ENCODE results near the gene SIVA1. TPM values are rescaled to one million over a fixed set of nuclear protein-coding genes. Genes with fewer than 3 reads are reported as not detected.

SIVA1 gene
- total RNA-seq, 1 donor, result 67.8 TPM

DNA sequence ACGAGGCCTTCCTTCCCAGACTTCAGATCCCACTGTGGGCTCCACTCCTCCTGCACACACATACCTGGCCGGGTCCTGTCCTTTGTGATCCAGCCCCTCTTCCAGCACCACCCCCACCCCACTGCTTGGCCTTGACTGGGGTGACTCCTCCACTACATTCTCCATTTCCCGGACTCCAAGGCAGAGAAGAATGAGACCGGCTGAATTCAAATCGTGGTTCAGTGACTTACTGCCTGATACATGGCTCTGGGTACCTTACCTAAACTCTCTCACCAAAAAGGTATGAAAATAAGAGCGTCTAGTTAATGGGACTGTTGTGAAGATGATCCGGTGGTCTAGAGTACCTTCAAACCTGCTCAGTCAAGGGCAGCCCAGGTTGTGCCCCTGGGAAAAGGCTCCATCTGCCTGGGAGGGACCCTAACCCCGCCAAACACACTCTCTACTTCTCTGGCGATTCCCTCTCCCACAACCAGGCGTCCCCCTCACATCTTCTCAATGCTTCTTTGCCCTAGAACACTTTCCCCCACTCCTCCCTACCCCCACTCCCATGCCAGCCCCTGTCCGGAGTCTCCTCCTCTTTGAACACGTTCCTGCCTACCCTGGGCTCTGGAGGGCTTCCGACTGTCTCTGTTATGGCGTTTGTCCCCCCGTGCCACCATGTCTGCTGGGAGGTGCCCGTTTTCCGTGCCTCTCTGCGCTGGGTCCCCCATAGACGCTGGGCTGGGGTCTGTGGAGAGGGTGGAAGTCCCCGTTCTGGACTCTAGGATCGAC is 46.5 kb downstream of the SIVA1 start:
- peak overlapping the region; percentile 63 for H3K4me3 ChIP-seq (ENCODE audit: low read depth, low read length)
- TF ChIP-seq CTCF (IDR thresholded peaks at IDR 0.05; ENCODE audit: insufficient read depth, low read depth, low read length), result peak; percentile 35
- peak; percentile 35 for DNase-seq (ENCODE audit: low read depth)

DNA sequence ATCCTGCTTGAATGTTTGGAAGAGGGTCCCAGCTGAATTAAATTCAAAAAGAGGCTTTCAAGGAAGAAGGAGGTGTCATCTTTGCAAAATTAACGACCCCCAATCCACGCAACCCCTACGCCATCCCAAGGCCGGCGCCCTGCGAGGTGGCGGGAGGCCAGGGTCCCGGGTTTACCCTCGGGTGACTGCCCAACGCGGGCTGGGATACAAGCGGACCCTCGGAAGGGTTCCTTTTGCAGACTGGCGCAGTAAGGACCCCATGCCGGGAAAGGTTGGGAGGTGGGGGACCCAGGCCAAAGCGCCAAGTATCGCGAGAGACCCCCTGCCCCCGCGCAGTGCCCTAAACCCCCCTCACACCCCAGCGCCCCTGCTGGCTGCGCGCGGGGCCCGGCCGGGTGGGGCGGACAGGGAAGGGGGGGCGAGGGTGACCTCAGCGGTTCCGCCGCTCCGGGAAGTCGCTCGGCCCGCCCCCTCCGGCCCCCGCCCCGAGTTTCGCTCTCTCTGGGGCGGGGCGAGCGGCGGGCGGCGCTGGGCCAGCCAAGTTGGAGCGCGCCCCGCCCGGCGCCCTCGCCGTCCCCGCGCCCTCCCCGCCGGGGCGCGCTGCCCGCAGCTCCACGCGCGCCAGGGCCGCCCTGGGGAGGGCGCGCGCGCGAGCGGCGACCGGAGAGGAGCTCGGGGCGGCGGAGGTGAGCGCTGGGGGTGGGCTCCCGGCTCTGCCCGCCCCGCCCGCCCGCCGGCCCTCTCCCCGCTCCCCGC is 47.2 kb downstream of the SIVA1 start:
- peak overlapping the region; percentile 68 for H3K4me3 ChIP-seq (ENCODE audit: low read depth, low read length)
- peak; percentile 82 for DNase-seq (ENCODE audit: low read depth)
- peak; percentile 23 for TF ChIP-seq CTCF (IDR thresholded peaks at IDR 0.05; ENCODE audit: insufficient read depth, low read depth, low read length)

GRCh38 chr14:104800771-104801519 is 48.0 kb downstream of the SIVA1 start, which contains the start of gene ZBTB42:
TSS of gene ZBTB42 (plus strand) at chr14:104801101. CDS start at chr14:104801198, 97 bp downstream.
- DNase-seq (ENCODE audit: low read depth), result peak; percentile 63
- no peak for TF ChIP-seq CTCF (IDR thresholded peaks at IDR 0.05; ENCODE audit: insufficient read depth, low read depth, low read length)
- peak within 1 kb of the TSS; percentile 68 for H3K4me3 ChIP-seq (ENCODE audit: low read depth, low read length)

GRCh38 chr14:104801520-104802393 is 48.8 kb downstream of the SIVA1 start:
- H3K4me3 ChIP-seq (ENCODE audit: low read depth, low read length), result peak overlapping the region; percentile 68
- TF ChIP-seq CTCF (IDR thresholded peaks at IDR 0.05; ENCODE audit: insufficient read depth, low read depth, low read length), result no peak
- DNase-seq (ENCODE audit: low read depth), result no peak

GRCh38 chr14:104802394-104803184 is 49.6 kb downstream of the SIVA1 start:
- TF ChIP-seq CTCF (IDR thresholded peaks at IDR 0.05; ENCODE audit: insufficient read depth, low read depth, low read length), result no peak
- H3K4me3 ChIP-seq (ENCODE audit: low read depth, low read length), result no peak overlapping the region
- DNase-seq (ENCODE audit: low read depth), result no peak
